ENCODE results near the gene EGFLAM.

- TF ChIP-seq PBX3 (IDR thresholded peaks at IDR 0.05; ENCODE audit: insufficient replicate concordance, low read depth, low read length): no peak
- TF ChIP-seq EZH2 (IDR thresholded peaks at IDR 0.05; ENCODE audit: borderline replicate concordance, control insufficient read depth, low read depth, low read length): no peak
- no peak for TF ChIP-seq NBN (IDR thresholded peaks at IDR 0.05)
- no peak for TF ChIP-seq HDAC6 (IDR thresholded peaks at IDR 0.05; ENCODE audit: unreplicated experiment)
- TF ChIP-seq CTCF (IDR thresholded peaks at IDR 0.05 in 2 of 3, conservative IDR thresholded peaks at IDR 0.05 in 1 of 3; ENCODE audit: control insufficient read depth in 2 of 3, extremely low read depth in 1 of 3, insufficient read depth in 1 of 3, low read depth in 3 of 3, low read length in 3 of 3): no peak
- TF ChIP-seq RBBP5 (conservative IDR thresholded peaks at IDR 0.05): no peak
- TF ChIP-seq CHD2 (IDR thresholded peaks at IDR 0.05; ENCODE audit: borderline replicate concordance, low read depth, low read length): no peak
- no peak for TF ChIP-seq EED (IDR thresholded peaks at IDR 0.05; ENCODE audit: low read depth)
- no peak for TF ChIP-seq SP1 (IDR thresholded peaks at IDR 0.05; ENCODE audit: low read depth, low read length)
- TF ChIP-seq RFX5 (IDR thresholded peaks at IDR 0.05; ENCODE audit: low read depth, low read length): no peak
Measured at GRCh38 chr5:38321978-38322377, 63.6 kb downstream of the EGFLAM start.

All from GM12878 (cell line).